Measurements from ENCODE around the gene MAGIX. TPM values are rescaled to one million over a fixed set of nuclear protein-coding genes. Genes with fewer than 3 reads are reported as not detected.
"Not testable (repeated sequence)": the region's sequence is repeated elsewhere in the genome, so short reads cannot be mapped to it uniquely, and the experiment has no call there.

Gene MAGIX
- total RNA-seq, 1 donor from 2014 or later: 2.2 TPM

GRCh38 chrX:49122499-49122898, 40.1 kb upstream of the MAGIX start:
- Histone ChIP-seq H3K4me3 (peak overlapping the region; percentile 64 to 69), H3K4me1 (peaks cover 8% of the 10 kb centered on the region), H3K27ac (peak overlapping the region; percentile 70), H3K9me3 (no peaks in the 10 kb centered on the region), H3K27me3 (no peaks in the 10 kb centered on the region), H3K36me3 (peaks cover 0 to 15% of the 10 kb centered on the region in 2 donors)
- intact Hi-C loops (cut with DNase I): no loop called here
- DNase-seq (ENCODE audit: extremely low spot score in 2 of 2): no peak
- TF ChIP-seq POLR2AphosphoS5 (IDR thresholded peaks at IDR 0.05; ENCODE audit: insufficient read depth in 1 of 2, low read depth in 1 of 2) (no peak), CTCF (IDR thresholded peaks at IDR 0.05) (no peak), POLR2A (IDR thresholded peaks at IDR 0.05) (no peak)

GRCh38 chrX:49127742-49128258, 34.8 kb upstream of the MAGIX start:
- H3K36me3 ChIP-seq; intact Hi-C loops (cut with DNase I); DNase-seq (ENCODE audit: extremely low spot score in 2 of 2); H3K27ac ChIP-seq; H3K4me1 ChIP-seq; H3K4me3 ChIP-seq; H3K9me3 ChIP-seq; H3K27me3 ChIP-seq: not testable (repeated sequence)

- no peak for DNase-seq (ENCODE audit: extremely low spot score in 2 of 2)
- no peaks in the 10 kb centered on the region for H3K9me3 ChIP-seq
- TF ChIP-seq POLR2A (IDR thresholded peaks at IDR 0.05): no peak
- no peak for TF ChIP-seq CTCF (IDR thresholded peaks at IDR 0.05)
- TF ChIP-seq POLR2AphosphoS5 (IDR thresholded peaks at IDR 0.05; ENCODE audit: insufficient read depth in 1 of 2, low read depth in 1 of 2): no peak
- intact Hi-C loops (cut with DNase I): no loop called here
- H3K4me1 ChIP-seq: no peaks in the 10 kb centered on the region
- H3K4me3 ChIP-seq: no peak overlapping the region
- no peaks in the 10 kb centered on the region for H3K36me3 ChIP-seq
- H3K27ac ChIP-seq: no peak overlapping the region
- H3K27me3 ChIP-seq: no peaks in the 10 kb centered on the region
Measured at GRCh38 chrX:49129427-49129826, 33.1 kb upstream of the MAGIX start.

- H3K9me3 ChIP-seq; H3K4me3 ChIP-seq; H3K27ac ChIP-seq; DNase-seq (ENCODE audit: extremely low spot score in 2 of 2); intact Hi-C loops (cut with DNase I); H3K36me3 ChIP-seq; H3K27me3 ChIP-seq; H3K4me1 ChIP-seq: not testable (repeated sequence)
Measured at GRCh38 chrX:49132275-49132674, 30.3 kb upstream of the MAGIX start.

GRCh38 chrX:49133759-49134158, 28.8 kb upstream of the MAGIX start:
- no peaks in the 10 kb centered on the region for H3K9me3 ChIP-seq
- intact Hi-C loops (cut with DNase I): no loop called here
- H3K36me3 ChIP-seq: no peaks in the 10 kb centered on the region
- TF ChIP-seq POLR2AphosphoS5 (IDR thresholded peaks at IDR 0.05; ENCODE audit: insufficient read depth in 1 of 2, low read depth in 1 of 2): no peak
- no peak for TF ChIP-seq POLR2A (IDR thresholded peaks at IDR 0.05)
- no peak for TF ChIP-seq CTCF (IDR thresholded peaks at IDR 0.05)
- no peaks in the 10 kb centered on the region for H3K27me3 ChIP-seq
- no peak for DNase-seq (ENCODE audit: extremely low spot score in 2 of 2)
- no peaks in the 10 kb centered on the region for H3K4me1 ChIP-seq
- H3K27ac ChIP-seq: no peak overlapping the region
- no peak overlapping the region for H3K4me3 ChIP-seq

- intact Hi-C loops (cut with DNase I): no loop called here
- TF ChIP-seq POLR2AphosphoS5 (IDR thresholded peaks at IDR 0.05; ENCODE audit: insufficient read depth in 1 of 2, low read depth in 1 of 2) (no peak), CTCF (IDR thresholded peaks at IDR 0.05) (no peak), POLR2A (IDR thresholded peaks at IDR 0.05) (no peak)
Measured at GRCh38 chrX:49137492-49137891, 25.1 kb upstream of the MAGIX start.

More at GRCh38 chrX:49137492-49137891, 25.1 kb upstream of the MAGIX start:
- DNase-seq (ENCODE audit: extremely low spot score in 2 of 2): no peak
- Histone ChIP-seq H3K4me3 (no peak overlapping the region), H3K27ac (no peak overlapping the region), H3K4me1 (no peaks in the 10 kb centered on the region), H3K27me3 (no peaks in the 10 kb centered on the region), H3K36me3 (no peaks in the 10 kb centered on the region), H3K9me3 (peaks cover 9% of the 10 kb centered on the region)
